SIG-M5 treated with dmso at 0.1 percent for 504 hours (cell line): Measurements from ENCODE around the gene SLC23A3.

Experiments used
- DNase-seq: peaks from one replicate; lab custom pipeline; 2025; ENCODE audit not compliant: unreplicated experiment; lab: John Stamatoyannopoulos, UW

Gene SLC23A3, protein sequence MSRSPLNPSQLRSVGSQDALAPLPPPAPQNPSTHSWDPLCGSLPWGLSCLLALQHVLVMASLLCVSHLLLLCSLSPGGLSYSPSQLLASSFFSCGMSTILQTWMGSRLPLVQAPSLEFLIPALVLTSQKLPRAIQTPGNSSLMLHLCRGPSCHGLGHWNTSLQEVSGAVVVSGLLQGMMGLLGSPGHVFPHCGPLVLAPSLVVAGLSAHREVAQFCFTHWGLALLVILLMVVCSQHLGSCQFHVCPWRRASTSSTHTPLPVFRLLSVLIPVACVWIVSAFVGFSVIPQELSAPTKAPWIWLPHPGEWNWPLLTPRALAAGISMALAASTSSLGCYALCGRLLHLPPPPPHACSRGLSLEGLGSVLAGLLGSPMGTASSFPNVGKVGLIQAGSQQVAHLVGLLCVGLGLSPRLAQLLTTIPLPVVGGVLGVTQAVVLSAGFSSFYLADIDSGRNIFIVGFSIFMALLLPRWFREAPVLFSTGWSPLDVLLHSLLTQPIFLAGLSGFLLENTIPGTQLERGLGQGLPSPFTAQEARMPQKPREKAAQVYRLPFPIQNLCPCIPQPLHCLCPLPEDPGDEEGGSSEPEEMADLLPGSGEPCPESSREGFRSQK

DNA sequence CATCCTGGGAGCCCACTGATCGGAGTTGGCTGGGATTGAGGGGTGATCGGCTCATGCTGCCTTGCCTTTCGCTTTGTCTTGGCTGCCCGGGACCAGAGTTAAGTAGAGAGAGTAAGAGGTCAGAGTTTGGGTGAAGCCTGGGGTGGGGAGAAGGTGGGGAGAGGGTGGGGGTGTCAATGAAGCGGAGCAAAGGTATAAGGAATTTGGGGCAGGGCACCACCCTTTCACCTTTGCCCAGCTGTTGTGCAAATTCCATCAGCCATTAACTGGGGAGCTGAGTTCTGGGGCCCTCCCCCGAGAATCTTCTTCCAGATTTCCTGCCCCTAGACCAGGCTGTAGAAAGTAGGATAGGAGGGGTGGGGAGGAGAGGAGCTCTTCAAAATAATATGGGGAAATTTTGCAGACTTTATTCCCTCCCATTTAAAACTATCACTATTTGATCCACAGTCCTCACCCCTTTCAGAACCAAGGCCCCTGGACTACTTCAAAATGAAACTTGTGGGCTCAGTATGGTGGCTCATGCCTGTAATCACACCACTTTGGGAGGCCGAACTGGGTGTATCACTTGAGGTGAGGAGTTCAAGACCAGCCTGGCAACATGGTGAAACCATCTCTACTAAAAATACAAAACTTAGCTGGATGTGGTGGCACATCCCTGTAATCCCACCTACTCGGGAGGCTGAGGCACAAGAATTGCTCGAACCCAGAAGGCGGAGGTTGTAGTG, at the start of gene SLC23A3:
SLC23A3 (minus strand) TSS at position 100 of the 725 bp plus-strand sequence; CDS start at position 55, 45 bp downstream.
- no peak for DNase-seq

DNA sequence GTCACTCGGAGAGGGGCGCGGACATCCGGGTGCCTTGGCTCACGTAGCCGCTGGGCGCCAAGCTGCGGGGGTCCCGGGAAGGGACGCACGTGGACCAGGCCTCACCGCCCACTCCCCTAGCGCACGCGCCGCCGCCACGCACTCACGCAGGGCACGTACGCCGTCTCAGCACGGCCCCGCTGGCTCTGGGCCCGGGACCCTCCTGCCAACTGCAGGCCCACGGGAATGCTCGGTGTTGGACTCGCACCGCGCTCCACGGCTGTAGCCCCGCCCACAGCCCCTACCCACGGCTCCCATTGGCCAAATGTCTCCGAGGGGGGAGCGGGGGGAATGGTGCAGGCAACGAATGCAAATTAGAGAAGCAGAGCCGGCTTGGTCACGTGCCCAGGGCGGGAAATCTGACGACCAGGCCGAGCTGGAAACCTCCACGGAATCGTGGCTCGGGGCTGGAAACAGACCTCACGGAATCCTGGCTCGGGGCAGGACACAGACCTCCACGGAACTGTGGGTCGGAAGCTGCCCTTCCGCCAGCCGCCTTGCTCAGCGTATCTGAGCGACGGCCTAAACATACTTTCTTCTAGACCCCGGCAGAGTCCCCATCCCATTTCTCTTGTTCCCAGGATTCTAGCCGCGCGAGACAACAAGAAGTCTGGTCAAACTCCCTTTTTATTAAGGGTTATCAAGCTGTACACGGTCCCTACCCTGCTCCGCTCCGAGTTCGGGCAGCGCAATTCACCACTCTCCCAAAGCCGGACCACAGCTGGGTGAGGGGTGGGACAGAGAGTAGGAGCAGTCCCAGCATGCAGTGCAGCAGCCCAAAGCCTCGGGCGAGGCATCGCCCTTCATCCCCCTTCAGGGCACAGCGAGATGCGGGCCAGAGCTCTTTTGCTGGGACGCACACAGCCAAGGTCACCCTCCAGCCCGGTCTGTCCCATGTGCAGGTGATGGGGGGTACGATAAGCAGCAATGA, 49.2 kb upstream of the SLC23A3 start, which contains the start of gene ABCB6:
ABCB6 (minus strand) TSS at position 227 of the 970 bp plus-strand sequence. CDS start 285 bp downstream, outside the sequence.
- DNase-seq, result peak; percentile 27

DNA sequence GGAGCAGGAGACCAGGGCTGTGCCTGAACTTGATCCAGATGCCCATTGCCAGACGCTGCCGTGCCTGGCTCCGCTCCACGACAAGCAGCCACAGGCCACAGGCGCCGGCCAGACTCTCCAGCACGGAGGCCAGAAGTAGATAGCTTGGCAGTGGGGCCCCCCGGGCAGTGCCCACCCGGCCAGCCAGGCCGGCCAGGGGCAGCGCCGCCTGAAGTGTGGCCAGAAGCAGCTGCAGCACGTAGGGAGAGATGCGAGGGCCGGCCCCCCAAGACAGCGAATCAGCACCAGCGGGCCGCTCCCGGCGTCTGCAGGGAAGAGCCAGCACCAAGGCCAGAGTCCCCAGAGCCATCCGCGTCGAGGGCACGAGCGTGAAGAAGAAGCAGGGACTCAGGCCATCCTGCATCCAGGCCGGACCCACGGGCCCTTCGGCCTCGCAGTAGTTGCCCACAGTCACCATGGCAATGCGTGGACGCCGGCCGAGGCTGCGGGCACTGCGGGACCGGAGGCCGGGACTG, 48.4 kb upstream of the SLC23A3 start:
- no peak for DNase-seq

DNA sequence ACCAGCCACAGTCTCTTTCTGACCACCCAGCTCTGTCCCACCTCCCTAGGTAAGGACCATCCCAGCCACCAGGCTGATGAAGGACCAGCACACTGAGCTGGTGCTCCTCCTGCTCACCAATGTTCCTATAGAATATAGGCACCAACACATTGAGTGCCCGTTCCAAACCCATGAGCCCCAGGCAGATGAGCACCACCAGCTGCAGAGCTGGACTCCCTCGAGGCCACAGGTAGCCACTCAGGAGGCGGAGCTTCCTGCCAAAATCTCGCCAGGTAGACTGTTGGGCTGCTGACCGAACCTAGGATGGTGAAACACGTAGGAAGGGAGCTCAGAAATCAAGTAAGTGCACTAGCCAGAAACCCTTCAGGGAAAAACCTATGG, 46.7 kb upstream of the SLC23A3 start:
- DNase-seq, result no peak

DNA sequence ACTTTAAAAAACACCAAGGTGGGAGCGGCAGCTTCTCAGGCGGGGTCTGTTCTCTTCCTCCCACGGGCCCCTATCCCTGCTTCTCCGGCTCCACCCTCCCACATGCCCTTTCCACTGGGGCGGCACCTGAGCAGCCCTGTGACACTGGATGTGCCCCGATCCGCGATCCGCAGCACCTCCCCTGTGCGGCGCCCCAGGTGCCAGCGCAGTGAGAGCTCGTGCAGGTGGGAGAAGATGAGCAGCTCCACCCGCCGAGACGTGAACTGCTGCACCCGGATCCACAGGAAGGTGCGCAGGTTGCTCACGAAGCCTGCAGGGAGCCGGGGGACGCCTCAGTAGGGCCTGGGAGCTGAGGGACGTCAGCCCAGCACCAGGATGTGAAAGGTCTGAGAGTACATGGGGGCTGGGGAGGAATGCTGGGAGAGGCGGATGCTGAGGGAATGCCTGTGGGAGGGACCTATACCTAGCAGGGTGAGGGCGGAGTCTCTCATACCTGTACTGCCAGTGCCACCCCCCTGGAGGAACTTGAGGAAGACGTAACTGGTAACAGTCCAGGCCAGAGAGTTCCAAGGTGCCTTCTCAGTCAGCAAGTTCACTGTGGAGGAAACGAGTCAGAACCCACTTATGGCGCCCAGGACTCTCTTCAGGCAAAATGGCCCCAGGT, 46.2 kb upstream of the SLC23A3 start:
- DNase-seq, result no peak

DNA sequence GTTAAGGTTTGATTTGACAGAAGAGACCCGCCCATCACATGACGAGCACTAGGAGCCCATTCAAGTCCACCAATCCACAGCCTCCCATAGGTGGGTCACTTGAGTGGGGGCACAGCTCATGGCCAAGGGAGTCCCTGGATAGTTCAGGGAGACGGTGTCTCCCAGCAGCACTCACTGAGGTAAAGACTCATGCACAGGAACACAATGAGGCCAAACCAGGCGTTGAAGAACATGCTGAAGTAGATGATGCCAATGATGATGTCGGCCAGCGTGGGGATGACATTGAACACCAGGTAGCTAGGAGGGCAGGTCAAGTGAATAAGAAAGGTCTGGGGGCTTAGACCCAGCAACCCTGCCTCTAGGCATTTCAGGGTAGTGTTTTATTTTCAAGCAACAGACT, 45.0 kb upstream of the SLC23A3 start:
- no peak for DNase-seq

DNA sequence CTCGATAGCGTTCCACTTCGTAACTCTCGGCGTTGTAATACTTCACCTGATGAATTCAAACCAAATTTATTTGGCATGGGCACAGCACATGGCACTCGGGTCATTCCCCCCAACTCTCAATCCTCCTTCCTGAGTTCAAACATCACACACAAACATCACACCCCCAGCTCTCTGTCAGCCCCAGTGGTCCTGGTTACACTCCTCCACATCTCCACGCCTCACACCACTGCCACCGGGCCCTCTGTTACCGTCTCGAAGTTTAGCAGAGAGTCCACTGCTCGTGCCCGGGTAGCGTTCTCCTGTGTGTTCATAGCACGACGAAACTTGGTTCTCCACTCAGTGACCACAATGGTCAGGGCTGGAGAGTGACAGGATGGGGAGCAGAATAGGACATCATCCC, 44.3 kb upstream of the SLC23A3 start:
- no peak for DNase-seq

DNA sequence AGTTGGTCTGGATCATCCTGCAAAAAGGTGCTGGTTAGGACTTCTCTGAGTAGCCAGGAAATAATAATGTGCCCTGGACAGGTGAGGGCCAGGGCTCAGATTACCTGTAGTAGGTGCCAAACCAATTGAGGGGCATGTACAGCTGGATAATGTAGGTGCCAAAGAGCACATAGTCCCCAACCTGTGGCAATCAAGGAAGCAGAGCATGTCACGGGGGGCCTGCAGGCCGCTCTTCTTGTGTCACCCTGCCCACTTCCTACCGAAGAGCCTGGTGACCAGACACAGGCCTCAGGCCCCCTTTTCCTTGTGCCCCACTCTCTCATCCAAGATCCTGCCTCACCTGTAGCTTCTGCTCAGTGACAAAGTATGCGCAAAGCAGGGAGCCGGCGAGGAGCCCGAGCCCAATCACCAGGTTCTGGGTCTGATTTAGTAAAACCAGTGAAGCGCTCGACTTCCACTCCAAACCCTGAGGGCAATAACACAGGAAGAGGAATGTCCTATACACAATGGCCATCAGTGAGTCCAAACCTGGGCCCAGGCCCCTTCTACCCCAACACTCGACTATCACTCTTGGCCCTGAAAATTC, 43.8 kb upstream of the SLC23A3 start:
- DNase-seq, result no peak

DNA sequence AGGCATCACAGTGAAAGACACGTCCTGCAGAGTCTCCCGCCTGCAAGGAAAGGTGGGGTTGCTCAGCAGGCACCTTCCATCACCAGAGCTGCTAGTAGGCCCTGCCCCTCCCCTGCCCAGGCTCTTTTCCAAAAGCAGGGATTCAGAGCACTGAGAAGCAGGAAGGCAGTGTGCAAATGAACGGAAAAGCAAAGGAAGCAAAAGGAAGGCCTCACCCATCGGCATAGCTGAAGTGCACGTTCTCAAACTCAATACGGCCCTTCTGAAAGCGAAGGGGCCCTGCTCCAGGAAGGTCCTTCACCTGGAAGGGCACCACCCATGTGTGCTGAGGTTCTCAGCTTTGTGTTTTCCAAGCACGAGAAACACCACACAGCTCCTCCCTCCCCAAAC, 43.2 kb upstream of the SLC23A3 start:
- no peak for DNase-seq

DNA sequence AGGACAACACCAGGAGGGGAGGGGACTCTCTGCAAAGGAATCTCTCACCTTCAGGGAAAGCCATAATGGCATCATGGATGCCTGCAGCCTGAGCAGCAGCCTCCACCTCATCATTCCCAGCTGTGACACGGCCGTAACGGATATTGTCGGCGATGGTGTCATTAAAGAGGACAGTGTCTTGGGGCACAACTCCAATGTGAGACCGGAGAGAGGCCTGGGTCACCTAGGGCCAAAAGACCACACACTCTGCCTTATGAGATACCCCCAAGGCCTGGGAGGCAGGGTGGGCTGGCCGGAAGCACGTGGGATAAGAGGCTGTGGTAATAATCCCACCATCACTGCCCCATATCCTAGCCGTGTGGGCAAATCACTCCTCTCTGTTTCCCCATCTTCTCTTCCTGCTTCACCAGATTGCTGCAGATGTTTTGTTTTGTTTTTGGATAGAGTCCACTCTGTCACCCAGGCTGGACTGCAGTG, 41.1 kb upstream of the SLC23A3 start:
- no peak for DNase-seq

DNA sequence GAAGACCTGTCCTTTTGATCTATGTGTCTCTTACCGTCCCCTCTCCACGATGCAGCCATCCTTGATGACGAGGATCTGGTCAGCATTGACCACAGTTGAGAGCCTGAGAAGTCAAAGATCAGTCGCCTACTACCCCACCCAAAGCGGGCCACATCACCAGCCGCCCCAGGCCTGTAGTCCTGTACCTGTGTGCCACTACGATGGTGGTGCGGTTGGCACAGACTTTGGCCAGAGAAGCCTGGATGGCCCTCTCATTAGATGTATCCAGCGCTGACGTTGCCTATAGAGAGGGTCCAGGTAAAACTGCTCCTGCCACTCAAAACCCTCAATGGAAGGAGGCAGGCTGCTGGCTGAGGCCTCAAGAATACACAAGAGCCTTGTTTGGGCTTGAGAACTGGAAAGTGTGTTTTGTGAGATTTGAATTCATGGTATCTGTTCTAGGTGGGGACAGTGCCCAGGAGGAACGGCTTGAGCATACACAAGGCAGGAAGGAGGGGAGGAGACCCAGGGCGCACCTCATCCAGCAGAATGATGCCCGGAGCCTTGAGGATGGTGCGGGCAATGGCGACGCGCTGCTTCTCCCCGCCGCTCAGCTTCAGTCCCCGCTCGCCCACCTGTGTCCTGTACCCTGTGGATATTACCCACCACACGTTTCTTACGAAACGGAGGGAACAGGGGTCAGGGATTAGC, 40.5 kb upstream of the SLC23A3 start:
- DNase-seq, result no peak

DNA sequence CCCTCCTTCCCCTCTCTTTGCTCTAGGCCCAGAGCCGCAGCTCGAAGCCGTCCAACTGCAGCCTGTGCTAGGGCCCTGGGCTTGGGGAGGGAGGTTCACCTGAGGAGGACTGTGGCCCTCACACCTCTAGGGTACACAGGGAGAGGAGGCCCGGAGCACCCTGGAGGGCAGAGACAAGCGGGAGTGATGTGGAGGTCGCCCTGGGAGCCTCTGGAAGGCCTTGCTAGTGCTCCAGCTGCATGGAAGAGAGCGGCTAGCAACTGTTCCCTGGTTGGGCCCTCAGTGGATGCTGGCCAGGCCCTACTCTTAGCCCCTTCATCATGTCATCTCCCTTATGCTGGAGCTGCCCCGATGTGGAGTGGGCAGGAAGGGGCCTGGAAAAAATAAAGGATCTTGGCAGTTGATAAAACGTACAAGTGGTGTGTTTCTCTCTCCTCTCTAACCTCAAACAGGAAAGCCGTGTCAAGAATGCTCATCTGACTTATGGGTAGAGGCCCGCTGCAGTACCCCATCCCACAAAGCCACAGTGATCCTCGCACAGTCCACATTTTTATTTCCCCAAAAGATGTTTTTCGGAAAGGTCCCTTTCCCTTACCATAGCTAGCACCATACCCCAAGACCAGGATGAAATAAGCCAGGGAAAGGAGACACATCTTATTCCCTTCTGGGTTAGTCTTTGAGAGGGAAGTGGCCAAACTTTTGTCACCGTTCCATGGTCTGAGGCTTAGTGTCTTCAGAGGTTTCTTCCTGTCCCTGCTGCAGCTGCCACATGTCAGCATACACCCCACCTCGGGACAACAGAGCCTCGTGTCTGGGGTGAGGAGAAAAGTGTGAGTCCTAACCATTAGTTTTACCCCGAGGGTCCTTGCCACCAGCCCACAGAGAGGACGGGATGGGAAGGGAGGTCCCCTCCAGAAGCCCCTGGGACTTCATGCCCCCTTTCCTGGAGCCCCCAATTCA, 39.7 kb upstream of the SLC23A3 start:
- no peak for DNase-seq

DNA sequence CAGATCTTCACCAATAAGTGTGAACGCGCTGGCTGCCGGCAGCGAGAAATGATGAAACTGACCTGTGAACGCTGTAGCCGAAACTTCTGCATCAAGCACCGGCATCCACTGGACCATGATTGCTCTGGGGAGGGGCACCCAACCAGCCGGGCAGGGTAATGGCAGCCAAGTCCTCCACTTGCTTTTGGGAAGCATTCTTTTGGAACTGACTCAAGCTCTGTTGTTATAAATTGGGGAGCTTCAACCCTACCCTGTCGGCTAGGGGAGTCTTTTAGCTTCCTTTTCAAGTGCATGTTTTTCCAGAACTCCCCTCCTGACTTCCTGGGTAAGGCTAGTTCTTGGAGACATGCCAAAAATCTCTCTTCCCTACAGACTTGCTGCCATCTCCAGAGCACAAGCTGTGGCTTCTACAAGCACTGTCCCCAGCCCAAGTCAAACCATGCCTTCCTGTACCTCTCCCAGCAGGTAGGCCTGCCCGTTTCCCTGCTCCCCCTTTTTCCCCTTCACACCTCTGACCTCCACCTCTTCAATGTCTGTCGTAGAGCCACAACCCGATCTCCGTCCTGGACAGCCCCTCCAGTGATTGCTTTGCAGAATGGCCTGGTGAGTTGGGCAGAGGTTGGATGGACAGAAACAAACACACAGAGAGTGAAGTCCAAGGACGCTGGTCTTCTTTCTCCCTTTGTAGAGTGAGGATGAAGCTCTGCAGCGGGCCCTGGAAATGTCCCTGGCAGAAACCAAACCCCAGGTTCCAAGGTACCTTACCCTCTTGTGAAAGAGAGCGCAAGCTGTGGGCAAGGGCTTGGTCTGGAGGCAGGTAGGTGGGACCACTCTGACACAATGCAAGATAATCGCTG, 38.3 kb upstream of the SLC23A3 start:
- DNase-seq, result no peak

DNA sequence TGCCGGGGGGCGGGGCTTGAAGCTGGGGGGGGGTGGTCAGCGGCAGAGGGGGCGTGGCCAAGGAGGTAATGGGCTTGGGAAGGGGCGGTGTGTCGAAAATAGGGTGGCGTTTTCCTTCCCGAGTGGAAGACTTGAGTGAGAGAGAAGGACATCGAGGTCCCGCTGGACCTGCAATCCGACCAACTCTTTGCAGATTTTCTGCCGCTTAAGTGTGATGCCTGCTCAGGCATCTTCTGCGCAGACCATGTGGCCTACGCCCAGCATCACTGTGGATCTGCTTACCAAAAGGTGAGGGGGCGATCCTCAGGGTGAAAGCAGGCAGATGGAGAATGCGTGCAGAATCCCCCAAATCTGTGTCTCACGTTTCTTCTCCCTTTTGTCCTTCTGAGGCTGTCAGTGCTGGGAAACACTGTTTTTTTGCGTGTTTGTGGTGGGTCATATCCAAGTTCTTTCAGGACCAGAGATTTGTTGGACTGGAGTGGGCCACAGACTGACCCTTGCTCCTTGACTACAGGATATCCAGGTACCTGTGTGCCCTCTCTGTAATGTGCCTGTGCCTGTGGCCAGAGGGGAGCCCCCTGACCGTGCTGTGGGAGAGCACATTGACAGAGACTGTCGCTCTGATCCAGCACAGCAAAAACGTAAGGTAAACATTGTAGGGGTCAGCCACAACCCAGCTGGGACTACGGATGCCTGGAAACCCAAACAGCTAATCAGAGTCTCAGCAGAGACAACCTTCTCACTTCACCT, 37.5 kb upstream of the SLC23A3 start:
- no peak for DNase-seq

DNA sequence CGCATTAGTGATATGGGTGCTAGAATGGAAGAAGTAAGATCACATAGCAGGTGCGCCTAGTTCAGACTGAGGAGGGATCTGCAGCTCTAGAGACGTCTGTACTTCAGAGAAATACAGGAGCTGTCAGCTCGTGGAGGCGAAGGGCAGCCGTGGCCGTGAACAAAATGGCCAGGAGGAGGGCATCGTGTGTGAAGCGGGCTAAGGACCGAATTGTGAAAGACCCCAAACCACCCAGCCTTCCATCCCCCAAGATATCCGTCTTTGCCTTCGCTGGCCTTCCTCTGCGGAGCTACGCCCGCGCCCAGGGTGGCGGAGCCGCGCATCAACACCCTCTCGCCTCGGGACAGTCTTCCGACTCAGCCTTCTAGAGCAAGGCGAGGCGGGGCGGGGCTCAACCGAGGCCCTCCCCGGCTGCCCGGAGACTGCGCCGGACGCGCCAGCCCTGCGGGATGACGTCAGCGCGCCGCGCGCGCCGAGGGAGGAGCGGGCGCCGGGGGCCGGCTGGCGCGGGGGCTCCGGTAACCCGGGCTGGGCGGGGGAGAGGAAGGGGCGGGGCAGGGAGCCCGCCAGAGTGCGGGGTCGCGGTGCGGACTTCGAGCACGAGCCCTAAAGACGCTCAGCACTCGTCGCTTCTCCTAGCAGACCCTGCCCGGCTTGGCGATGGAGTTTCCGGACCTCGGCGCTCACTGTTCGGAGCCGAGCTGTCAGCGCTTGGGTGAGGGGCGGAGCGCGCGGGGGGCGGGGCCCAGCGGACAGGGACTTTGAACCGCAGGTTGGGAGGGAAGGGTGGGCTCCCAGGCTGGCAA, 36.7 kb upstream of the SLC23A3 start, which contains the start of gene ZFAND2B:
ZFAND2B (plus strand) TSS at position 455 of the 806 bp plus-strand sequence; CDS start at position 661, 206 bp downstream.
- DNase-seq, result peak; percentile 95
